ENCODE measurements around the gene NF1.

Gene NF1

DNA sequence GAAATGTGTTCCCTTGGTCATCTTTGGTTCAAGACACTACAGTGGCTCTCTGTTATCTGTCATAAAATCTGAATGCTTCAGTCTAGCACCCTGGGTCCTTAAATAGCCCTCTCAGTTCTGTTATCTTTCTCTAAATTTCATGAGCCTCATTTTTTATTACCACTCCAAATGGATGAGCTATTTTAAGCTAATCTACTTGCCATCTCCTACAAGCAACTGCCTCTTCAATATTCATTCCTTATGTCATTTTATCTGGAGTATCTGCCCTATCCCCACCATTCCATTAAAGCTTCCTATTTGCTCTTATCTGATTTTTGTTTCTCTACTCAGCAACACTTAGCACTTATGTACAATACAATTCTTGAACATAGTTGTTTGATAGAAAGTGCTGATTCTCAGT lies 254.7 kb downstream of the NF1 start:
- no peak overlapping the region for H3K27ac ChIP-seq (ENCODE audit: low read length)
- H3K9me3 ChIP-seq (ENCODE audit: insufficient read depth, low read length): no peaks in the 10 kb centered on the region
- H3K9ac ChIP-seq (ENCODE audit: low read length): no peak overlapping the region
- H3K4me1 ChIP-seq (ENCODE audit: low read length): no peaks in the 10 kb centered on the region
- peaks cover 17% of the 10 kb centered on the region for H3K36me3 ChIP-seq (replicated peaks; ENCODE audit: low read depth, low read length)
- TF ChIP-seq EZH2phosphoT487 (IDR thresholded peaks at IDR 0.05; ENCODE audit: low read depth): no peak
- TF ChIP-seq, protein P1, sequence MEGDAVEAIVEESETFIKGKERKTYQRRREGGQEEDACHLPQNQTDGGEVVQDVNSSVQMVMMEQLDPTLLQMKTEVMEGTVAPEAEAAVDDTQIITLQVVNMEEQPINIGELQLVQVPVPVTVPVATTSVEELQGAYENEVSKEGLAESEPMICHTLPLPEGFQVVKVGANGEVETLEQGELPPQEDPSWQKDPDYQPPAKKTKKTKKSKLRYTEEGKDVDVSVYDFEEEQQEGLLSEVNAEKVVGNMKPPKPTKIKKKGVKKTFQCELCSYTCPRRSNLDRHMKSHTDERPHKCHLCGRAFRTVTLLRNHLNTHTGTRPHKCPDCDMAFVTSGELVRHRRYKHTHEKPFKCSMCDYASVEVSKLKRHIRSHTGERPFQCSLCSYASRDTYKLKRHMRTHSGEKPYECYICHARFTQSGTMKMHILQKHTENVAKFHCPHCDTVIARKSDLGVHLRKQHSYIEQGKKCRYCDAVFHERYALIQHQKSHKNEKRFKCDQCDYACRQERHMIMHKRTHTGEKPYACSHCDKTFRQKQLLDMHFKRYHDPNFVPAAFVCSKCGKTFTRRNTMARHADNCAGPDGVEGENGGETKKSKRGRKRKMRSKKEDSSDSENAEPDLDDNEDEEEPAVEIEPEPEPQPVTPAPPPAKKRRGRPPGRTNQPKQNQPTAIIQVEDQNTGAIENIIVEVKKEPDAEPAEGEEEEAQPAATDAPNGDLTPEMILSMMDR (IDR thresholded peaks at IDR 0.05; ENCODE audit: low read depth, low read length): no peak
- no peaks in the 10 kb centered on the region for H3K79me2 ChIP-seq (ENCODE audit: low read length)
- no peaks in the 10 kb centered on the region for H4K20me1 ChIP-seq (ENCODE audit: insufficient read depth, low read length)
- H3K4me2 ChIP-seq (ENCODE audit: low read length): no peak overlapping the region
- H2AFZ ChIP-seq (ENCODE audit: low read depth, low read length): no peak overlapping the region
- no peak overlapping the region for H3K4me3 ChIP-seq (ENCODE audit: low read length)
- no peaks in the 10 kb centered on the region for H3K27me3 ChIP-seq (ENCODE audit: low read depth, low read length)

DNA sequence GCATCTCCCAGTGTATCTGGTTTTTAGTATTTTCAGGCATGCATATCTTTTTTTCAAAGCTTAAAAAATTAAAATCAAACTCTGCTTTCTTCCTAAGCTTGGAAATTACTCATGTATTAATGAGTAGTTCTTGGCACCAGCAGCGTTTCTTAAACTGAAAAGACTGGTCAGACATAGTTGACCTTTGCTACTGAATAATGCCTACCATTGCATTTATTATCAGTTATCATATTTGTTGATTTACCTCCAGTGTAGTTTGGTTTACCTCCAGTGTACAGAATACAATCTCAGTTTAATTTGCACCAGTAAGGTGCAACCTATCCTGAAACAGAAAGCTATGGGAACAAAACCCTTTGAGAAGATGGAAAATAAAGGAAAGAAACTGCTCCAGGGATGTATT lies 261.2 kb downstream of the NF1 start:
- Histone ChIP-seq H3K27me3 (ENCODE audit: low read depth, low read length) (no peaks in the 10 kb centered on the region), H2AFZ (ENCODE audit: low read depth, low read length) (no peak overlapping the region), H3K27ac (ENCODE audit: low read length) (no peak overlapping the region), H3K4me1 (ENCODE audit: low read length) (no peaks in the 10 kb centered on the region), H3K9ac (ENCODE audit: low read length) (no peak overlapping the region), H3K4me2 (ENCODE audit: low read length) (no peak overlapping the region), H3K9me3 (ENCODE audit: insufficient read depth, low read length) (no peaks in the 10 kb centered on the region), H3K4me3 (ENCODE audit: low read length) (no peak overlapping the region), H3K79me2 (ENCODE audit: low read length) (no peaks in the 10 kb centered on the region), H3K36me3 (replicated peaks; ENCODE audit: low read depth, low read length) (peaks cover 22% of the 10 kb centered on the region), H4K20me1 (ENCODE audit: insufficient read depth, low read length) (no peaks in the 10 kb centered on the region)
- no peak for TF ChIP-seq EZH2phosphoT487 (IDR thresholded peaks at IDR 0.05; ENCODE audit: low read depth)
- TF ChIP-seq, protein P1 (IDR thresholded peaks at IDR 0.05; ENCODE audit: low read depth, low read length): no peak

DNA sequence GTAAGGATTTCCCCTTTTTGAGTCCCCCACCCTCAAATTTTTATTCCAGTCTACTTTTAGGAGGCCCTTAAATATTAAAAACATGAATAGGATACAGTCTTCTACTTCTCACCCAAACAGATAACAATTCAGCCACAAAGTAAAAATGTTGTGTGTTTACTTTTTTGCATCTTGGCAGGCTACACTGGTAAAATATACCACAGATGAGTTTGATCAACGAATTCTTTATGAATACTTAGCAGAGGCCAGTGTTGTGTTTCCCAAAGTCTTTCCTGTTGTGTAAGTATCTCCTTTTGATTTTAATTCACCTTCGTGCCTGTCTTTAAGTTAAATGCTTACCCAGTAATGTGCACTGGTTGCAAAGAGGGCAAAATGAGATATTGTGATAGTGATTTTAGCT lies 262.3 kb downstream of the NF1 start:
- Histone ChIP-seq H3K9ac (ENCODE audit: low read length) (no peak overlapping the region), H4K20me1 (ENCODE audit: insufficient read depth, low read length) (no peaks in the 10 kb centered on the region), H3K36me3 (replicated peaks; ENCODE audit: low read depth, low read length) (peaks cover 29% of the 10 kb centered on the region), H3K4me3 (ENCODE audit: low read length) (no peak overlapping the region), H3K27me3 (ENCODE audit: low read depth, low read length) (no peaks in the 10 kb centered on the region), H3K79me2 (ENCODE audit: low read length) (no peaks in the 10 kb centered on the region), H2AFZ (ENCODE audit: low read depth, low read length) (no peak overlapping the region), H3K27ac (ENCODE audit: low read length) (no peak overlapping the region), H3K9me3 (ENCODE audit: insufficient read depth, low read length) (no peaks in the 10 kb centered on the region), H3K4me2 (ENCODE audit: low read length) (no peak overlapping the region), H3K4me1 (ENCODE audit: low read length) (no peaks in the 10 kb centered on the region)
- TF ChIP-seq, protein P1 (IDR thresholded peaks at IDR 0.05; ENCODE audit: low read depth, low read length): no peak
- no peak for TF ChIP-seq EZH2phosphoT487 (IDR thresholded peaks at IDR 0.05; ENCODE audit: low read depth)

DNA sequence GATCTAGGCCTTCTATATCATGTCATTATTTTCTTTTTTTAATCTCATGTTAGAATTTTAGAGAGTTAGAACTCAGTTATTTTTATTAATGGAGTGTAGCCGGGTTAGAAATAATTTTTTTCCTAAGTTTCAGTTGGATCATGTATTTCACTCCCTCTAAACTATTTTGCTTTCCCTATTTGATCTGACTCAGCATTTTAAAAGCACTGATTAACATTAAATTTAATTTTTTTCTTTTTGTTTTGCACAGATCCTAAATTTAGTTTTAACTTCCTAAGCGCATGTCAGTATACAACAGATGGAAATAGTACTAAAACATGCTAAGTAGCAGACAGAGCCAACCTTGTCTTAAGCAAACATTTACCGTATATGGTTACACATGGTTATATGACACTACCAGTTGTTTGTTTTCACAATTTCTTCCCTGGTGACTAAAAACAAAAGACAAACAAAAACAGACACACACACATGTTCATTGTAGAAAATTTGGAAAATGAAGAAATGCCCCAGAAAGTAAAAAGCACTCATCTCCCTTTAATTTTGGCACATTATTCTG lies 263.1 kb downstream of the NF1 start:
- H3K79me2 ChIP-seq (ENCODE audit: low read length): no peaks in the 10 kb centered on the region
- no peak overlapping the region for H3K4me2 ChIP-seq (ENCODE audit: low read length)
- H3K9ac ChIP-seq (ENCODE audit: low read length): no peak overlapping the region
- peaks cover 30% of the 10 kb centered on the region for H3K36me3 ChIP-seq (replicated peaks; ENCODE audit: low read depth, low read length)
- H2AFZ ChIP-seq (ENCODE audit: low read depth, low read length): no peak overlapping the region
- no peaks in the 10 kb centered on the region for H3K27me3 ChIP-seq (ENCODE audit: low read depth, low read length)
- no peaks in the 10 kb centered on the region for H3K9me3 ChIP-seq (ENCODE audit: insufficient read depth, low read length)
- H3K4me3 ChIP-seq (ENCODE audit: low read length): no peak overlapping the region
- TF ChIP-seq EZH2phosphoT487 (IDR thresholded peaks at IDR 0.05; ENCODE audit: low read depth): no peak
- TF ChIP-seq, protein P1 (IDR thresholded peaks at IDR 0.05; ENCODE audit: low read depth, low read length): no peak
- H4K20me1 ChIP-seq (ENCODE audit: insufficient read depth, low read length): no peaks in the 10 kb centered on the region
- H3K27ac ChIP-seq (ENCODE audit: low read length): no peak overlapping the region
- H3K4me1 ChIP-seq (ENCODE audit: low read length): no peaks in the 10 kb centered on the region

Data from OCI-LY3 (cell line).